Adrenal gland (tissue), 5 donors: ENCODE data around the gene UGP2.

Experiments
- POLR2A ChIP-seq, 2 donors: fragments of 450-650 bp; IDR thresholded peaks; one replicate each; pipeline ENCODE4 v1.6.1; 2017; ENCODE audit warnings: antibody characterized with exemption in 2 of 2, mild to moderate bottlenecking in 2 of 2, moderate library complexity in 1 of 2
- TF ChIP-seq, protein P1 (sequence below), 6 experiments: fragments of 450-650 bp in 4 of 6; fragments of 200-600 bp in 2 of 6; sonication (generic) in 1 of 6; IDR thresholded peaks; 1 replicate in 5 of 6; 2 replicates in 1 of 6; pipeline versions ENCODE4 v1.5.1 to v1.8.0; 2016 to 2021; ENCODE audit warnings: antibody characterized with exemption in 6 of 6, mild to moderate bottlenecking in 2 of 6, moderate library complexity in 1 of 6
- donor health status: DM: no; HTN: no; CAD: no.

DNA sequence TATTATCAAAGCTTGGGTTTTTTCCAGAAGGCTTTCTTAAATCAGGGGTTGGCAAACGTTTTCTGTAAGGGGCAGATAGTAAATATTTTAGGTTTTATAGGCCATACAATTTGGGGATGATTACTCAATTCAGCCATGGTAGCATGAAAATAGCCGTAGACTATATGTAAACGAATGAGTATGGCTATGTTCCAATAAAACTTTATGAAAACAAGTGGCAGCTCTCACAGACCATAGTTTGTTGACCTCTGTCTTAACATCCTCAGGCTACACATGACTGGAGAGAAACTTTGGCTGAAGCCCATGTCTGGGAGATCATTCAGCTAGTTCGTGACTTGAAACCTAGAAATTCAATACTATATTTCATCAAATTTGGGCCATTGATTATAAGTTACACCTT lies 30.2 kb downstream of the UGP2 start:
- TF ChIP-seq, protein P1, sequence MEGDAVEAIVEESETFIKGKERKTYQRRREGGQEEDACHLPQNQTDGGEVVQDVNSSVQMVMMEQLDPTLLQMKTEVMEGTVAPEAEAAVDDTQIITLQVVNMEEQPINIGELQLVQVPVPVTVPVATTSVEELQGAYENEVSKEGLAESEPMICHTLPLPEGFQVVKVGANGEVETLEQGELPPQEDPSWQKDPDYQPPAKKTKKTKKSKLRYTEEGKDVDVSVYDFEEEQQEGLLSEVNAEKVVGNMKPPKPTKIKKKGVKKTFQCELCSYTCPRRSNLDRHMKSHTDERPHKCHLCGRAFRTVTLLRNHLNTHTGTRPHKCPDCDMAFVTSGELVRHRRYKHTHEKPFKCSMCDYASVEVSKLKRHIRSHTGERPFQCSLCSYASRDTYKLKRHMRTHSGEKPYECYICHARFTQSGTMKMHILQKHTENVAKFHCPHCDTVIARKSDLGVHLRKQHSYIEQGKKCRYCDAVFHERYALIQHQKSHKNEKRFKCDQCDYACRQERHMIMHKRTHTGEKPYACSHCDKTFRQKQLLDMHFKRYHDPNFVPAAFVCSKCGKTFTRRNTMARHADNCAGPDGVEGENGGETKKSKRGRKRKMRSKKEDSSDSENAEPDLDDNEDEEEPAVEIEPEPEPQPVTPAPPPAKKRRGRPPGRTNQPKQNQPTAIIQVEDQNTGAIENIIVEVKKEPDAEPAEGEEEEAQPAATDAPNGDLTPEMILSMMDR (IDR thresholded peaks at IDR 0.05), result no peak
- TF ChIP-seq POLR2A (IDR thresholded peaks at IDR 0.05), result no peak
